KG1 (cell line): ENCODE data around the gene SUGT1.
"Not testable (repeated sequence)": the region's sequence is repeated elsewhere in the genome, so short reads cannot be mapped to it uniquely, and the experiment has no call there.

Experiments
- DNase-seq: peaks from one replicate; lab custom pipeline; 2025; lab: John Stamatoyannopoulos, UW

Gene SUGT1

DNA sequence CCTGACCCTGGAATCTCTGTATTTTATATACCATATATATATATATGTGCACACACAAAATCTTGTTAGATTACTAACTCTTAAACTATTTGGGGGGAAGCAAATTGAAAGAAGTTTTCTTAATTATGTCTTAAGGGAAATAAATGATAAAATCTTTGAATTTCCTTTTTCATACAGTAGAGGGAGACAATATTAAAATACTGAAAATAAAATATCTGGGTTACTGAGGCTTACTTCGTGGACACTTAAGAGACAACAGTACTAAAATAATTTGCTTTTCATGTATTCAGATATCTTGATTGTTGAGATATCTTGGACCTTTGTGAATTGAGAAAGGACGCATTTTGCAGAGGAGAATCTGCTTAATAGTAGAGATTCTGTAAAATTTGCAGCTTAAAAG is 17.0 kb downstream of the SUGT1 start:
- DNase-seq = no peak

DNA sequence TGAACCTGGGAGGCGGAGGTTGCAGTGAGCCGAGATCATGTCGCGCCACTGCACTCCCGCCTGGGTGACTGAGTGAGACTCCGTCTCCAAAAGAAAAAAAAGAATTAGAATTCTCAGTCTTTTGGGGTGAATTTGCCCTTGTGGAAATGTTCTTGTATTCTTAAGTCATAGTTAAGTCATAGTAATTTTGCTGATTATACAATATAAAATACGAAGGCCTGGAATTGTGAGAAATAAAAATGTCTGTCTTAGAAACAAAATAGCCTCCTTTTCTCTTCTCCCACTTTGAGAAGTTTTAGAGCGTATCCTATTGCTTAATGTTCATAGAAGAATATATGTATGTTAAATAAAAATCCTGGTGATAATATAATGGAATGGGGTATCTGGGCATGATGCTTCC is 18.1 kb downstream of the SUGT1 start:
- no peak for DNase-seq

DNA sequence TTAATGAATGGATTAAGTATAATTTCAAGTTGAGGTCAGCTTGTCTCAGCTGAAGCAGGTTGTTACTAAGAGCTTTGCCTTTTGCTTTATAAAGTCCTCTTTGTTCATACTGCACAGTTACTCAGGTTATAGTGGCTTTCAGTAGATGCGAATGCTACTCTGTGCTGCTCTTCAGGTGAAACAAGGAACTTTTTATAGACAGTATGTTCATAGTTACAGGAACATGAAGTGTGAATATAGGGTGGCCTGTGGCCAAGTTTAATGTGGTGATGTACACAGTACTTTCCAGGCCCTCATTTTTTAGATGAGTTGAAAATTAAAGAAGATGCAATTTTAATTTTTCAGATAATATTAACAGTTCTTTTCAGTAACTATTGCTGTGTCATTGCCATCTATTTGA is 20.8 kb downstream of the SUGT1 start:
- DNase-seq = no peak

DNA sequence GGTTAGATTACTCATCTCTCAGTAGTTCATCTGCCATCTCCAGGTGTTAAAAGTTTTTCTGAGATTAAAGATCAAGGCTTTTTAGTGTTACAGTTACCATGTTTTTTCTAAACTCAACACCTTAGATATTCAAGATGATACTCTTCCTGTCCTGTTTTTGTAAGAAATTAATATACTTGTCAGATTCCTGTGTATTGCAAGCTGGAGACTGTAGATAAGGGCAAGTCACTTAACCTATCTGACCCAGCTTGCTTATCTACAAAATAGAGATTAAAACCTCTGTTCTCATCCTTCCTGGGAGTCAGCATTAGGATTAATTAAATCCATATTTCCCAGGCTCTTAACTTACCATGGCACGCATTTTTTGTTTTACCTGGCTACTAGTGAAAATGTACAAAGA is 25.2 kb downstream of the SUGT1 start:
- no peak for DNase-seq

DNA sequence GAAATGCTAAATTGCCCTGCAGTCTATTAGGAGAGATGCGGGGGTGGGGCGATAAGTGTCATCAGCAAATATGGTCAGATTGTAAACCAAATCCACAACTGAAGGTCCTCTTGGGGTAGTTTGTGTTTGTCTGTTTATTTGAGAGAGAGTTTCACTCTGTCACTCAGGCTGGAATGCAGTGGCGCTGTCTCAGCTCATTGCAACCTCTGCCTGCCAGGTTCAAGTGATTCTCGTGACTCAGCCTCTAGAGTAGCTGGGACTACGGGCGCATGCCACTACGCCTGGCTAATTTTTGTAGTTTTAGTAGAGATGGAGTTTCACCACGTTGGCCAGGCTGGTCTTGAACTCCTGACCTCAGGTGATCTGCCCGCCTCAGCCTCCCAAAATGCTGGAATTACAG is 33.2 kb downstream of the SUGT1 start:
- DNase-seq = not testable (repeated sequence)

DNA sequence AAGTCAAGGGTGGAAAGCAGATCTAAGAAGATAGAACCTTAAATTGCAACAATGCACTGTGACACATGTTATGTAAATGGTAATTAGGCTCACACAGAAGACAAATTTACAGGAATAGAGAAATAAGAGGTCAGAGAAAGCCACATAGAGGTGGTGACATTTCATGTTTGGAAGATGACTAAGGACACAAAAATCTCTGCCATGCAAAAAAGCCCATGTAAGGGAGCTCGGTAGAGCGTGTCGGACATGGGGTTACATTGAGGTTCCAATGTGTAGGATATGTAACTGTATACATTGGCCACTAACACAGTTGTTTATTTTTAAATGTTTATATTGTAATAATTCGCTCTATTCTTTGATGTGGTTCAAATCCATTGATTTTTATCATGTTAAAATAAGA is 33.7 kb downstream of the SUGT1 start:
- no peak for DNase-seq

DNA sequence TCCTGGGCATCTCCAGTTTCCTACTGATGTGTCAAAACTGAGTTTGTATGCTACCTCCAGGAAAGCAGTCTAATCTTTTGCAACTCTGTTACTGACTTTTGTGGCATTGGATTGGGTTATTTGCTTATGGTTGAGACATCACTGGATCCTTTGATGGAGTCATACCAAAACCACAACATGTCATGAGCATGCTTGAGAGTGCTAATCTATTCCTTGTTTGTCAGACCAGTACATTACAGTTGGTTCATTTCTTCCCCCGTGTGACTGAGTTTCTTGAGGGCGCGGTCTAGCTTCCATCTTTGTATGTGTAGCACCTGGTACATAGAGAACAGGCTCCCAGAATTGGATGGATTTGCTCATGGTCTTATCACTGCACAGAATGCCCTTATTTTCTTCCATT is 43.2 kb downstream of the SUGT1 start:
- DNase-seq = no peak

DNA sequence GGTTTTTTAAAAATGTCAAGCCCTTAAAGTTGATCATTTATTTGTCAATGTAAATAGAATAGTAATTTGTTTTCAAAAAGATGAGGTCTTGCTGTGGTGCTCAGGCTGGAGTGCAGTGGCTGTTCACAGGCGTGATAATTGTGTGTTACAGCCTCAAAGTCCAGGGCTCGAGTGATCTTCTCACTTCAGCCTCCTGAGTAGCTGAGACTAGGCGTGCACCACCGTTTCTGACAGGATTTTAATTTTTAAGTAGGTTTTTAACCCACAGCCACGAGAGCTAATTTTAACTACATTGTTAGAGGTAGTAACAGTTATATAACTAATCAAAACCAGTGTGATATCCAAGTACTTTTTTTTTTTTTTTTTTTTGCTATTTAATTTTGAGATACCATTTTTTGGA is 43.9 kb downstream of the SUGT1 start:
- no peak for DNase-seq

DNA sequence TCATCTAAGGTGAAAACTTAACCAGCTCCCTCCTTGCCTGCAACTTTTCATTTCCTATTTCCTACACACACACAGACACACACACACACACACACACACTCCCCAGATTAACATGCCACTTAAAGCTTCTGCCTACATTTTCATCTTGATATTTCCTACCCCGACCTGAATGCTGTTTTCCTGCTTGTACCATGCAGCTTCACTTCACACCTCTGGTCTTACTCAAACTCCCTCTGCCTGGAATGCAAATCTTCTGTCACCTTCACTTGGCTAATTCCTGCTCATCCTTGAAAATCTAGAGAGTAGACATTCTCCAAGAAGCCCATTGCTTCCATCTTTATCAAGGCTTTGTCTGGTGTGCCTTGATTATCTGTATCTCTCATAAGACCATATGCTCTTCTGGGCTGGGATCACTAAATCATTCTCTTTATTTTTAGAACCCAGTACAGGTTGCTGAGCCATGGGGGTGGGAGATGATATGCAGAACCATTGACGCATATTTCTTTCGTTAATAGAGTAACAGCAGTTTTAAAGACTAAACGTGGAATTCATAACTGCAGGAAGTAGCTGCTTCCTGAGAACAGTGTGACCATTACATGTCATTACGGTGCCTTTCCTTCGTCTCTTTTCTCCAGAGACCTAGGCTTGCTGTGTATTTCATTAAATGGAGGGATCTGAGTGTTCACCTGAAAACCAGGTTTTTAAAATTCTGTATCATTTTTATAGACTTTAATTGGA is 49.3 kb downstream of the SUGT1 start:
- no peak for DNase-seq

DNA sequence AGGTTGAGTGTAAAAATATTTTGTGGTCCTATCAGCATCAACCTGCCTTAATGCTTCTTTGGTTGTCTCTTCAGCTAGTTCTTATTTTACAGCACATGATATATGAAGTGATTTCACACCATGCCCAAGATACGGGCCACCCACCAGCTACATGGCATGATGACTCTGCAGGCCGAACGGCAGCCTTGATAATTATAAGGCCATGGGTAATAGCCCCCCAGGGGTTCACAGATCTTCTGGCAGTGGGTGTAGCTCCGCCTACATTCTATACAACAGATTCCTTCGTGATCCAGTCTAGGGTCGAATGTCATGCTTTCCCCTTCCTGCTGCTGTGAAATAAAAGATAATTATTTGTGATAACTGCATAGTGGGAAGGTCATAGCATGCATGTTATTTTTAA is 50.8 kb downstream of the SUGT1 start:
- no peak for DNase-seq

DNA sequence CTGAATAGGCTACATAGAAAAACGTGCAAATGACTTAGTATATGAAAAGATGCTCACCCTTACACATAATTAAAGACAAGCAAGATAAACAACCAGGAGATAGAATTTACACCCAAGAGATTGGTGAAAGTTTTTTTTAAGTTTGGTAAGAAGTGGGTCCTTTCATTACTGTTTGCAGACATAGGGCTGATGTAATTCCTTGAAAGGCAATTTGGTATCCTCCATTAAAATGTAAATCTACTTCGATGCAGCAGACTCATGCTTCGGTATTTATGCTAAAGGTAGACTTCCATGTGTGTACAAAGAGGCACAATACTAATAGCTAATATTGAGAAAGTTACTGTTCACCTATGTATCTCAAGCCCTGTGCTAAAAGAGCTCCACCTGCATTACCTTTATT is 53.4 kb downstream of the SUGT1 start:
- DNase-seq = no peak

DNA sequence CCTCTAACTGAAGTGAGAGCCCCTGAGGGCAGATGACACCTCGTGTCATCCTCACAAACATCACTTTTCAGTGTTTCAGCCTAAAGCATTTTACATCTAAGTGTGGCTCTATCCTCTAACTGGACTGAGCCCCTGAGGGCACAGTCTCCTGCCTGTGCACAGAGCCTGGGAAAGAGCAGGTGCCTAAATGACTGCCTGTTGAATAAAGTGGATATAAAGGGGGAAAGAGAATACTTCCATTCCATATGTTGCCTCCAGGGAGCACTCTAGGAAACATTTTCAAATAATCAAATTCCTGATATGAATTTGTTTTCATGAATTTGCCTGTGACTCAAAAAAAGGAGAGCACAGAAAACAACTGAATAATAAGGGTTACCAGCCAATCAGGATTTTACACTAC is 54.7 kb downstream of the SUGT1 start:
- DNase-seq = no peak

DNA sequence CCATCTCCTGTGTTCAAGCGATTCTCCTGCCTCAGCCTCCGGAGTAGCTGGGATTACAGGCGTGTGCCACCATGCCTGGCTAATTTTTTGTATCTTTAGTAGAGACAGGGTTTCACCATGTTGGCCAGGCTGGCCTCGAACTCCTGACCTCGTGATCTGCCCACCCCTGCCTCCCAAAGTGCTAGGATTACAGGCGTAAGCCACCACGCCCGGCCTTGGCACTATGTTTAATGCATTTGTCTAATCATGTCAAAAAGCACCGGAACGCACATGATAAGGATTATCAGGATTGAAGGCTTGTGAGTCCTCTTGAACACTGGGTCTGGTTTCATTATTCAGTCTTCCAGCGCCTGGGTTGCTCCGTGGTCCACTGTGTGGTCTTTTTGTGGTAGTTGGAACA is 55.6 kb downstream of the SUGT1 start:
- not testable (repeated sequence) for DNase-seq

DNA sequence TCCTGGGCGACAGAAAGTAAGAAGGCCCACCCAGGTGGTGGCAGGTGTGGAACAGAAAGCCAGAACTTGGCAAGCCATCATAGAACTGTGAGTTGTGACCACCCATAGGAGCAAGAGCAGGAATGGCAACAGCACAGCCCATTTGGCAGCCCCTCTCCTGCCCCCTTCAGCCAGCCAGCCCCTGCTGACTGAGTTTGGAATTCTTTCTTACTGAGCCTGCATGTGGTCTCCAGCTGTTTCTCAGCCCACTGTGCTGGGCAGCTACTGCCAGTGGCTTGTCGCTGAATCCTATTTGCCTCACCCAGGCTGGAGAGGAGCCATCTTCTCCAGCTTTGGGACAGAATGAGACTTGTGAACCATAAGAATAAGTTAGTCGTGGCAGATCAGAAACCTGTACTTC is 58.6 kb downstream of the SUGT1 start:
- DNase-seq = no peak

DNA sequence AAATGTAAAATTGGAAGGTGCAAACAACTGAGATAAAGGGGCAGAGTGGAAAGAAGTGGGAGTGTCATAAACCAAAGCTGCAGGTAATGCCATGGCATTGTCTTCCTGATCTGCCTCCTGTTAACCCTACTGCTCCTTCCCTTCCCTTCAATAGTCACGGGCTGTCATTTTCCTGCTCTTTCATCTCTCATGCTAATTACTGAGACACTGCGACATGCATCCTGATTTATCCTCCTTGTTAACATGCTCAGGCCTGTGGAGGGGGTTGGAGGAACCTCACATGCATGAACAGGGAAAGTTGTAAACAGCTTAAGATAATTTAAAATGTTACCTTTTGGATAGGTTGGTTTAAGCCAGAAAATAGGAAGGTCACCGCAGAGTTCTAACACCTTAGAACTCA is 59.7 kb downstream of the SUGT1 start:
- no peak for DNase-seq

DNA sequence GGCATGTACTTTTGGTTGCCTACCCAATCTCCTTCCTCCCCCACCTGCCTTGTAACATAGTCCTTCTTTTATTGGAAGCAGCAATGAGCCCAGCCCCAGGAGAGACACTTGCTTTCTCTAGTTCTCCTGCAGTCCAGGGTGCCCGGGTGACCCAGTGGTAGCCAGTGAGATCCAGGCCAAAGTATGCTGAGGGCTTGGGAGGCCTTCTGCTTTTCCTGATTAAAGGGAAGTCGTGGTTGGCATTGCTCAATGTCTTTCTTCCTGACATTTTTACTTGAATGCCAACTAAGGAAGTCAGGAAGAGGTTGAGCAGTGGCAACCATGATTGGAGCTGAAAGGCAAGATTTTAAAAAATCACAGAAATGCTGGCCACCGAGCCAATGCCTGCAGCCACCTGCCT is 61.3 kb downstream of the SUGT1 start:
- DNase-seq = no peak

DNA sequence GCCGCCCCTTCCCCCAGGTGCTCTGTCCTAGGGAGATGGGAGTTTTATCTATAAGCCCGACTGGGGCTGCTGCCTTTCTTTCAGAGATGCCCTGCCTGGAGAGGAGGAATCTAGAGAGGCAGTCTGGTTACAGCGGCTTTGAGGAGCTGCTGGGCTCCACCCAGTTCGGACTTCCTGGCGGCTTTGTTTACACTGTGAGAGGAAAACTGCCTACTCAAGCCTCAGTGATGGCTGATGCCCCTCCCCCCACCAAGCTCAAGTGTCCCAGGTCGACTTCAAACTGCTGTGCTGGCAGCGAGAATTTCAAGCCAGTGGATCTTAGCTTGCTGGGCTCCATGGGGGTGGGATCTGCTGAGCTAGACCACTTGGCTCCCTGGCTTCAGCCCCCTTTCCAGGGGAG is 68.3 kb downstream of the SUGT1 start:
- DNase-seq = not testable (repeated sequence)

DNA sequence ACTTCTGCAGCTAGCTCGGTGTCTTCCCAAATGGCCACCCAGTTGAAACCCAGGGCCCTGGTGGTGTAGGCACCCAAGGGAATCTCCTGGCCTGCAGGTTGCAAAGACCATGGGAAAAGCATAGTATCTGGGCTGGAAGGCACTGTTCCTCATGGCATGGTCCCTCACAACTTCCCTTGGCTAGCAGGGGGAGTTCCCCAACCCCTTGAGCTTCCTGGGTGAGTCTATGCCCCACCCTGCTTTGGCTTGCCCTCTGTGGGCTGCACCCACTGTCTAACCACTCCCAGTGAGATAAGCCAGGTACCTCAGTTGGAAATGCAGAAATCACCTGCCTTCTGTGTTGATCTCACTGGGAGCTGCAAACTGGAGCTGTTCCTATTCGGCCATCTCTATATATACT is 68.7 kb downstream of the SUGT1 start:
- DNase-seq = not testable (repeated sequence)

DNA sequence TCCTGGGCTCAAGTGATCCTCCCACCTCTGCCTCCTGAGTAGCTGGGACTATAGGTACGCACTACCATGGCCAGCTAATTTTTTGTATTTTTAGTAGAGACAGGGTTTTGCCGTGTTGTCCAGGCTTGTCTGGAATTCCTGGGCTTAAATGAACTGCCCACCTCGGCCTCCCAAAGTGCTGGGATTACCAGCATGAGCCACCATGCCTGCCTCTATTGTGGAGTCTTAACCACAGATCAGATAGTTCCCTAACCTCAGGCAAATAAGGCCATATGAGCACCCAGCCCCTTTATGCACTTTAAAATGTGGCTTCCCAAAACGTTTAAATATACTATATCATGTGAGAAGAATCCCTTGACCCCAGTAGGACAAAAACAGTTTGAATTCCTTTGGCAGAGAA is 70.5 kb downstream of the SUGT1 start:
- DNase-seq = no peak

DNA sequence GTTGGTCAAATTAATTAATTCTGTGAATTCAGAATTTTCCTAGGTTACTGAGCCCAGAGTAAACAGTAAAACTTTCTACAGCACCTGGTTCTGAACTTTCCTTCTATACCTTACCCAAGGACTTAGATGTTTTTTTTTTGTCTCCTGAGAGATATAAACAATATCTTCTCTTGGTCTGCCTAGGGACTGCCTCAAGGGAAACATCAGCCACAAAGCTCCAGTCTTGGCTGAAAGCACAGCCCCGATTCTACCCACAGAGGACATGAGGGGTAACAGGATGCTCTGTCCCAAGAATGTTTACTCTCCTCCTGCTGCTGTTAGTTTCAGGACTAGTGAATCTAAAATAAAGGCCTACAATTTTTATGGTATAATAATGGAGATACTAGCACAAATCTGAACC is 72.7 kb downstream of the SUGT1 start:
- DNase-seq = no peak

DNA sequence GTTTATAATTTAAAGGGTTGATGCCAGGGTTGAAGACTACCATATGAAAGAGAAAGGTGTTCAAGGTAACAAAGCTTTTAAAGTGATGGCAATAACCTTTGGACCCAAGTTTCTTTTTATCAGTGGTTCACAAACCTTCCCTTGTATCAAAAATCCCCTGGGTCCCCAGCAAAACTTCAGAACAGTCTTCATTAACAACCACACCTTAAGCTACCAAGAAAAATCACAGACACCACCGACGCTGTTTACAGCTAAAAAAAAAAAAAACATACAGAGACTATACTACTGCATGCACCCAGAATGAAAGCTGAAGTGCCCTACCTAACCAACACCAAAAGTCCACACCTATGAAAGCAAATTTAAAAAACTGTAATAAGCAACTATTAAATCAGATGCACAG is 73.6 kb downstream of the SUGT1 start:
- no peak for DNase-seq

DNA sequence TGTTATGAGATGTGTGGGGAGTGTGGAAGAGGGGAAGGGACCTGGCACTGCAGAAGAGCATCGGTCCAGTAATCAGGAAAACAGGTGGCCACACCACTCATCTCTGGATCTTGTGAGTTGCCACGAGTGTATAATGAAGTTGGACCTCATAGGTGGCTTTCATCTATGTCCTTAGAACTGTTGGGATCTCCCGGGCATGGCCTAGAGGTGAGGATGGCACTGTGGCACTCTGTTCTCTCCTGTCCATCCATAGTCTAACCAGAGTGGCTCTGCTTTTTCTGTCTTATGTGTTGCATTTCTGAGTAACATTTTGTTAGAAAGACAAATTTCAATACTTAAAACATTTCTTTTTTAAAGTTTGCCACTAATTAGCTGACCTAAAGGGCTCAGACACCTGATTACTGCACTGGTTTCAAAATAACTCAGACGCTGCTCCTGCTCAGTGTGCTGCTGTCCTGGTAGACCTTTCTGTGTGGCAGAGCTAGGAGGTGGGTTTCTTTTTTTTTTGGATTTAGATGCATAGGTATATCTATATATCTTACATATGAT is 81.5 kb downstream of the SUGT1 start:
- no peak for DNase-seq

DNA sequence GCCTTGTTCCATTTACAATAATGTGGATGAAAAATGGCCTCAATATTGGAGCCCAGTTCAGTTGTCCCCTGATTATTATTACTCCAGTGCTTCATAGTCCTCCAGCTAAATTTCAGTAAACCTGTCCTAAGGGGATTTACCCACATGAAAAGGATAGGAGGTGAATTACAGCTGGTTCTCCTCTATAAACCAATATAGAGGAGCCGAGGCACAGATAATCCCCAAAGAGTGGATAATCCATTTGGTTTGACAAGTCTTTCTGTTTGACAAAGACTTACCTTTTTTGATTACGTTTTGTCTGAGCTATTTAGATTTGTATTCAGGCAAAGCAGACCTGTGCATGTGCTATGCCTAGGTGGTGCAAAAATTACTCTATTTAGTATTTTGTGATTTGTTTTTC is 84.3 kb downstream of the SUGT1 start:
- DNase-seq = no peak

DNA sequence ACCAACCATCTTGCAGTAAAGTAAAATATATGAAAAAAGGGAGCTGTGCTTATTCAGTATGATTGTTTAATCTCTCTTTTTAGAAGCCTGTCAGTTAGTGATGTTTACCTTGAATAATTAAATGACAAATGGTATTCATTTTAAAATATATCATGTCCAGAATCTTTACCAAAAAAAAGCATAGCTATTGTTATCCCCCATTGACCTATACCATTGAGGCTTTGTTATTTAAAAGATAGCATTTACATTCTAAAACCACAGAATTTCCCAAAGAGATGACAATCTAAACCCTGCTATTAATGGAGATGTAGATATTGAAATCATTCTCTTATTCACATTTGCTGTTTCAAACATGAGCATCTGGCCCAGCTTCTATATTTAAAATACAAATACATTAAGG is 84.8 kb downstream of the SUGT1 start:
- no peak for DNase-seq
